ENCODE results near the gene TRMT44.
A peak's percentile ranks its signal among the peaks of the same experiment; 100 is the strongest.
"Not testable (repeated sequence)": the region's sequence is repeated elsewhere in the genome, so short reads cannot be mapped to it uniquely, and the experiment has no call there.

TRMT44 gene

GRCh38 chr4:8407316-8407715 is 33.3 kb upstream of the TRMT44 start:
- DNase-seq = no peak

DNA sequence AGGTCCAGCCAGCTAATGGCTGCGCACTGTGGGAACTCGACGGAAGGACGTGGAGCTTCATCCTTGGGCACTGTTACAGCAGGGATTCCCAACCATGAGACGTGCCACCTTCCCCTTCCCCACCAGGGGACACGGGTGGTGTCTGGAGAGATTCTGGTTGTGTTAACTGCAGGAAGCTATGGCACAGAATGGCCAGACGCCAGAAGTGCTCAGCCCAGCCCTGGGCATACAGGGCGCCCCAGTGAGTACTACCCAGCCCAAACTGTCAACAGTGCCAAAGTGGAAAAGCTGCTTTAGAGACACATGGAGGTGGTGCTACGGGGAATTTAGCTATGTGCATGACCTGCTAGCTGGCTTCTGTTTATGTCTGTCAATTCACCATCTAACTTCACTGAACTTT is 32.8 kb upstream of the TRMT44 start:
- DNase-seq = no peak

DNA sequence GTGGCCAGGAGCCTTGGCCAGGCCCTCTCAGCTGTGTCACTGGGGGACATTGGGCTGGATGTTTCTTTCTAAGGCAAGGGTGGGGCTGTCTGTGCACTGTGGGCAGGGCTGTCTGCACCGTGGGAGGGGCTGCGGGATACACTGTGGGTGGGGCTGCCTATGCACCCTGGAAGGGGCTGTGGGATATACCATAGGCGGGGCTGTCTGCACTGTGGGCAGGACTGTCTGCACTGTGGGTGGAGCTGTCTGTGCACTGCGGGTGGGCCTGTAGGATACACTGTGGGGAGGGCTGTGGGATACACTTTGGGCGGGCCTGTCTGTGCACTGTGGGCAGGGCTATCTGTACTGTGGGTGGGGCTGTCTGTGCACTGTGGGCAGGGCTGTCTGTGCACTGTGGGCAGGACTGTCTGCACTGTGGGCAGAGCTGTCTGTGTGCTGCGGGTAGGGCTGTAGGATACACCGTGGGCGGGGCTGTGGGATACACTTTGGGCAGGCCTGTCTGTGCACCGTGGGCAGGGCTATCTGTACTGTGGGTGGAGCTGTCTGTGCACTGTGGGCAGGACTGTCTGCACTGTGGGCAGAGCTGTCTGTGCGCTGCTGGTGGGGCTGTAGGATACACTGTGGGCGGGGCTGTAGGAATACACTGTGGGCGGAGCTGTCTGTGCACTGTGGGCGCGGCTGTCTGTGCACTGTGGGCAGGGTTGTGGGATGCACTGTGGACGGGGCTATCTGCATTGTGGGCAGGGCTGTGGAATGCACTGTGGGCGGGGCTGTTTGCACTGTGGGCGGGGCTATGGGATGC is 31.1 kb upstream of the TRMT44 start:
- DNase-seq = peak; percentile 57

DNA sequence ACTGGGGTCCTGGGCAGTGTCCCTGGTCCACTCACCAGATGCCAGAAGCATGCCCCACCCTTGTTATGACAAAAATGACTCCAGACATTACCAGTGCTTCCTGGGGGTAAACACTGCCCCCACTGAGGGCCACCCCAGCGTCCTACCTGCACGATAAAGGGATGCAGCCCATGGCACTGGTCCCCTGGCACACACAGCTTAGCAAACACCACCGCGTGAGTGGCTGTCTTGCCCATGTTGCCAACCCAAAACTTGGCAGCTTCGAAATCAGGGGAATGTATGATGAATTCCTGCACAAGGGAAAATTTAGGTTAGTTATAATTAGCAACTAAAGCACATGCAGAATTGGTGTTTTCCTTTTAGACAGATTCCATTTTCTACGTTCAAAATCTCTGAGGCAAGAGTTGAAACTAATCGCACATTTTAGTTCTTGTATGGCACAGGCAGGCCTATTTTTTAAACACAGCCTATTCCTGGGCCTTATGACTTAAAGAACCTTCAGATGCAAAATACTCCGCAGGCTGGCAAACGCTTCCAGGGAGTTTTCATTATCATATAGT is 30.4 kb upstream of the TRMT44 start:
- DNase-seq = no peak

- DNase-seq = no peak
Measured at GRCh38 chr4:8410641-8411271, 29.8 kb upstream of the TRMT44 start.

GRCh38 chr4:8411351-8412180 is 29.0 kb upstream of the TRMT44 start:
- no peak for DNase-seq

GRCh38 chr4:8412288-8412687 is 28.3 kb upstream of the TRMT44 start:
- DNase-seq = no peak

DNA sequence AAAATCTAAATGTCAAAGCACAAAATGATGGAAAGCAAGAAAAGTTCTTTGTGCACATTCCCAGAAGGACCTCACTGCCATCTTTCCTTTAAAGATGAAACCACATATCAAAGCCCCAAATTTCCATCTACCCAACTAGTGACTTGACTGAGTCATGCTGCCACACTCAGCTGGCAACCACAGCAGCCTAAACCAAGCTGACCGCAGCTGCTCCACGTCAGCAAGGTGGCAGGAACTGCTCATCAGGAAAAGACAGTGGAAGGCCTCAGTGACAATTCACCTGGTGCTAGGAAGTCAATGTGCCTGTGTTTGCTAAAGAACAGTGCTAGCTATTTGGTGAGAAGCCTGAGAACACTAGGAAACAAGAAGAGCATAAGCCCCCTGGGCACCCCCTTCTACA is 26.2 kb upstream of the TRMT44 start:
- peak; percentile 50 for DNase-seq

DNA sequence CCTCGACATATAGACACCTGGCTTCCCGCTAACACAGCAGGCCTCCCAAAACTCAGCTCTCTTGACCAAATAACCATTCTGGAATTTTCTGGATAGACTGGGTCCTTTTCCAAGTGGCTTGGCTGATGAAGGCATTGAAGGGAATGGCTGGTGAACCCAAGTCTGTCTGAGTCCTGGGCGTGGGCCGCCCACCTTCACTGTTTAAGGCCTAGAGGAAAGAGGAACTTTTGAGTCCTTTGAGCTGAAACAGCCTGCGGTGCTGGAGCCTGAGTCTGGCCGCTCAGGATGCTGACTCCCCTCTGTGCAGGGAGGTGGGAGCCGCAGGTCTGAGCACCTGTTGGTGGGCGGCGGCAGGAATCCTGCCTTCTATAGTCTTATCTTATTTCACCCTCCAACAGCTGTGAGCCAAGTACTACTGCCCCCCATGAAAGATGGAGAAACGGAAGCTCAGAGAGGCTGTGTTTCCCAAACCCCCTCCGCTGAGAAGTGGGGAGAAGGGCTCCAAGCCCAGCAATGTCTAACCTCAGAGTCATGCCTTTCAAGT is 23.4 kb upstream of the TRMT44 start:
- DNase-seq = no peak

- no peak for DNase-seq
Measured at GRCh38 chr4:8419222-8420041, 21.1 kb upstream of the TRMT44 start.

- not testable (repeated sequence) for DNase-seq
Measured at GRCh38 chr4:8420151-8420550, 20.4 kb upstream of the TRMT44 start.

DNA sequence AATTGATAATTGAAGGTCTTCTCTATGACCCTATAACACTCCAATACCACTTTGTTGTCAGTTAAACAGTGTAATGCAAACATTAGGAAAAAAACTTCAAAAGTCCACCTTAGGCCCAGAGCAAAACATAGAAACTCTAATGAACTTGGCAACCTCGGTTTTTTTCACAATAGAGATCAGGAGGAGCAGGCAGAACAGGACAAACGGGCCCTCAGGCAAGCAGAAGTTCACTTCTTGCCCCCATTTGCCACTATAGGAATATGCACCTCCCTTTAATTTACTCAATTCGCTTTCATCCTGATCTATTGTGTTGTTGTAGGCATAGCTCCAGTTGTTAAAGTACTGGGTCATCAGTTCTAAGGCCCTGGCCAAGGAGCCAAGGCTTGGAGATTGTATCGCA is 18.2 kb upstream of the TRMT44 start:
- DNase-seq = no peak

- no peak for DNase-seq
Measured at GRCh38 chr4:8422786-8423185, 17.8 kb upstream of the TRMT44 start.

- DNase-seq = no peak
Measured at GRCh38 chr4:8427262-8427661, 13.3 kb upstream of the TRMT44 start.

GRCh38 chr4:8427761-8428287 is 12.8 kb upstream of the TRMT44 start:
- no peak for DNase-seq

DNA sequence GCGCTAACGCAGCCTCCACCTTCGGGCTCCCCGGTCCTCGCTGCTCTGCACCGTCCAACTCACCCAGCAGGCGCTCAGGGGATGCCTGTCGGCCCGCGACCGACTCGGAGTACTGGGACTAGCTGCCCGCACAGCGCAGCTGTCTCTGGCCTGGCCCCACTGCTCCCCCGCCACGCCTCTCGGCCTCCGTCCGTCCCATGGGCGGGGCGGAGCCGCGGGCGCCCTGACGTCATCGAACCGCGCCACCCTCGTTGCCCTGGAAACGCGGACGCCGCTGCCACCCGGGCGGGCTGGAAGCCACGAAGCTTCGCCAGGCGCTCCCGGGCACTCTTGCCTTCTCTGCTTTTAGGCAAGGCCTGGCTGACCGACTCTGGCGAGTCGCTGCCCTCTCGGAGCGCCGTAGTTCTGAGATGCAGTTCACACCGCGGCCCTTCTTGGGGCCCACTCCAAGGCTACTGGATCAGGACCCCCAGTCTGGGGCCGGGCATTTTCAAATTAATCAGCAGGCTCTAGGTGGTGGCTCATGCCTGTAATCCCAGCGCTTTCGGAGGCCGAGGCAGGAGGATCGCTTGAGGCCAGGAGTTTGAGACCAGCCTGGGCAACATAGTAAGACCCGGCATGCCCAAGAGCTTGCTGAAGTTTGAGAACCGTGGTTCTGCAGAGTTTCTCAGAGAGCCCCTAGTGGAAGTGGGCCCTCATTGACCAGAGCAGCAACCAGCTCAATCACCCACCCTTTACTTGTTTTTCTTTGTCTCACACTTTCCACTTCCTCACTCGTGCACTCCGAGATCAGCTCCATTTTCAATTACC is 12.1 kb upstream of the TRMT44 start:
- peak; percentile 90 for DNase-seq

- DNase-seq = no peak
Measured at GRCh38 chr4:8431553-8431952, 9.0 kb upstream of the TRMT44 start.

DNA sequence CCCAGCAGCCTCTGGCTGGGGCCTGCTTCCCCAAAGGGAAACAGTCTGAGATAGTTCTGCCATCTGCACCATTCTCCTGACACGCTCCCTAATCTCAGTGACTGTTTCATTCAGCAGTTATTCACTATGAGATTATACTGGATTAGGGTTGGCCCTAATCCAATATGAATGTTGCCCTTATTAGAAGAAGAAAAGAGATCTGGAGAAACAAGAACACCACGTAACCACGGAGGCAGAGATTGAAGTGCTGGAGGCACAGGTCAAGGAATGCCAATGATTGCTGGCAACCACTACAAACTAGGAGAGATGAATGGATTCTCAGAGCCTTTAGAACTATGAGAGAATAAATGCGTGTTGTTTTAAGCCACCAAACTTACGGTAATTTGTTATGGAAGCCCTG is 7.4 kb upstream of the TRMT44 start:
- no peak for DNase-seq

GRCh38 chr4:8434251-8435073 is 6.1 kb upstream of the TRMT44 start:
- no peak for DNase-seq

DNA sequence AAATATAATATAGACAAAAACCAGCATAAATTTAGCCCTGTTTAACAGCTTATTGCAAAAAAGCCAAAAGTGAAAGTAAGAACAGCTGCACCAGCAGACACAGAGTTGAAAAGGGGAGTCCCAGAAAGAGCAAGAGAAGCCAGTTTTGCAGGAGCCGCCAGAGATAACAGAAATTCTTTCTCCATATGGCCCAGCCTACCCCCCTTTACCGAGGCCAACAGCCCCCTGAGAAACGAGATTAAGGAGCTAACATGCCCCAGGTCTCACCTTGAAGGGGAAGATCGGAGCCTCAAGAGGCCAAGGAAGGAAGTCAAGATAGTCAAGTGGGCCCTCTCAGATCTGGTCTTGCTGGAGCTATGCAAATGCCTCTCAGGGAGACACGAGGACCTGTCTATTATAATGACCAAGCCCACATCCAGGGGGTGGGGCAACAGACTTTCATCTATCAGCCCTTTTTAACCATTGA is 4.9 kb upstream of the TRMT44 start:
- peak; percentile 30 for DNase-seq

All from CD4-positive, alpha-beta T cell treated with Interleukin-17A for 4 hours (primary cell).